HEK293 (cell line): ENCODE results near the gene RPSA.

Experiments used
- CTCF ChIA-PET: fragments of 350-600 bp; formaldehyde crosslinking; extraction: SDS; loops from one replicate; lab custom pipeline; 2021; ENCODE audit warnings: antibody characterized with exemption; lab: Yijun Ruan, JAX
- POLR2A ChIA-PET: fragments of 300-600 bp; formaldehyde crosslinking; extraction: SDS; loops from one replicate; lab custom pipeline; 2020; ENCODE audit warnings: antibody characterized with exemption, inconsistent platforms; lab: Yijun Ruan, JAX
- H3K27ac ChIP-seq: fragments of 200-500 bp; sonication (Bioruptor generic); 2 replicates; pipeline ENCODE4 v1.5.1; 2014; ENCODE audit warnings: low read depth, low read length, control low read depth, inconsistent platforms; ENCODE audit errors: extremely low read depth
- H3K36me3 ChIP-seq, 2 experiments: fragments of 200-500 bp in 1 of 2; sonication (Bioruptor generic) in 1 of 2; 1 replicate in 1 of 2; 2 replicates in 1 of 2; pipeline ENCODE4 v1.5.1; 2014 to 2017; ENCODE audit warnings: inconsistent platforms in 2 of 2, low read length in 2 of 2; ENCODE audit not compliant: control insufficient read depth in 2 of 2, insufficient read depth in 1 of 2
- H3K4me1 ChIP-seq: fragments of 200-500 bp; sonication (Bioruptor generic); 2 replicates; pipeline ENCODE4 v1.5.1; 2014; ENCODE audit warnings: mild to moderate bottlenecking, low read length, inconsistent platforms; ENCODE audit not compliant: control insufficient read depth, insufficient read depth
- H3K4me3 ChIP-seq: 2 replicates; pipeline ENCODE4 v1.5.1; 2011; ENCODE audit warnings: low read depth, mild to moderate bottlenecking, control low read depth, low read length, moderate library complexity
- H3K9me3 ChIP-seq: fragments of 200-500 bp; sonication (Bioruptor generic); 2 replicates; pipeline ENCODE4 v1.5.1; 2014; ENCODE audit warnings: low read depth, low read length, inconsistent platforms; ENCODE audit not compliant: control insufficient read depth, insufficient read depth
- FEZF1 ChIP-seq: fragments of 450-650 bp; formaldehyde crosslinking; IDR thresholded peaks from 2 replicates; pipeline ENCODE4 v1.5.1; 2016; ENCODE audit warnings: missing biosample characterization, missing genetic modification characterization
- GLI4 ChIP-seq: fragments of 450-650 bp; formaldehyde crosslinking; IDR thresholded peaks from 2 replicates; pipeline ENCODE4 v1.5.1; 2016; ENCODE audit warnings: missing biosample characterization, missing genetic modification characterization
- GLIS2 ChIP-seq: fragments of 450-650 bp; formaldehyde crosslinking; IDR thresholded peaks from 2 replicates; pipeline ENCODE4 v1.5.1; 2016; ENCODE audit warnings: missing biosample characterization, missing genetic modification characterization
- KLF8 ChIP-seq: fragments of 450-650 bp; formaldehyde crosslinking; IDR thresholded peaks from 2 replicates; pipeline ENCODE4 v1.5.1; 2016; ENCODE audit warnings: missing biosample characterization, missing genetic modification characterization
- KLF9 ChIP-seq: fragments of 450-650 bp; formaldehyde crosslinking; IDR thresholded peaks from 2 replicates; pipeline ENCODE4 v1.5.1; 2016; ENCODE audit warnings: missing biosample characterization, missing genetic modification characterization, low read depth
- MZF1 ChIP-seq: fragments of 450-650 bp; formaldehyde crosslinking; IDR thresholded peaks from 2 replicates; pipeline ENCODE4 v1.5.1; 2017; ENCODE audit warnings: missing biosample characterization, missing genetic modification characterization, borderline replicate concordance
- SALL2 ChIP-seq: fragments of 450-650 bp; formaldehyde crosslinking; IDR thresholded peaks from 2 replicates; pipeline ENCODE4 v1.5.0; 2017; ENCODE audit warnings: missing biosample characterization, mild to moderate bottlenecking, missing genetic modification characterization, borderline replicate concordance
- TRIM28 ChIP-seq: IDR thresholded peaks from 2 replicates; pipeline ENCODE4 v1.6.1; 2011; ENCODE audit warnings: low read length, control low read depth, borderline replicate concordance
- YY1 ChIP-seq: fragments of 450-650 bp; formaldehyde crosslinking; IDR thresholded peaks from 2 replicates; pipeline ENCODE4 v1.5.1; 2018; ENCODE audit warnings: missing biosample characterization, missing genetic modification characterization
- ZFP69B ChIP-seq: fragments of 450-650 bp; formaldehyde crosslinking; IDR thresholded peaks from 2 replicates; pipeline ENCODE4 v1.5.1; 2016; ENCODE audit warnings: missing biosample characterization, missing genetic modification characterization
- ZNF112 ChIP-seq: fragments of 450-650 bp; formaldehyde crosslinking; IDR thresholded peaks from 2 replicates; pipeline ENCODE4 v1.5.0; 2017; ENCODE audit warnings: missing biosample characterization, missing genetic modification characterization
- ZNF24 ChIP-seq: fragments of 450-650 bp; formaldehyde crosslinking; IDR thresholded peaks from 2 replicates; pipeline ENCODE4 v1.5.1; 2016; ENCODE audit warnings: missing biosample characterization, missing genetic modification characterization
- ZNF324 ChIP-seq: fragments of 450-650 bp; formaldehyde crosslinking; IDR thresholded peaks from 2 replicates; pipeline ENCODE4 v1.5.1; 2016; ENCODE audit warnings: missing biosample characterization, missing genetic modification characterization
- ZNF37A ChIP-seq: fragments of 450-650 bp; IDR thresholded peaks from 2 replicates; pipeline ENCODE4 v1.5.1; 2018; ENCODE audit warnings: missing biosample characterization, missing genetic modification characterization
- ZNF48 ChIP-seq: fragments of 450-650 bp; formaldehyde crosslinking; IDR thresholded peaks from 2 replicates; pipeline ENCODE4 v1.5.1; 2016; ENCODE audit warnings: missing biosample characterization, missing genetic modification characterization
- ZNF530 ChIP-seq: fragments of 450-650 bp; formaldehyde crosslinking; IDR thresholded peaks from 2 replicates; pipeline ENCODE4 v1.5.1; 2016; ENCODE audit warnings: low read depth, missing biosample characterization, missing genetic modification characterization
- ZNF548 ChIP-seq: fragments of 450-650 bp; formaldehyde crosslinking; IDR thresholded peaks from 2 replicates; pipeline ENCODE4 v1.5.1; 2016; ENCODE audit warnings: missing biosample characterization, missing genetic modification characterization
- ZNF558 ChIP-seq: fragments of 450-650 bp; formaldehyde crosslinking; IDR thresholded peaks from 2 replicates; pipeline ENCODE4 v1.5.1; 2016; ENCODE audit warnings: missing biosample characterization, missing genetic modification characterization
- ZNF610 ChIP-seq: fragments of 450-650 bp; formaldehyde crosslinking; IDR thresholded peaks from 2 replicates; pipeline ENCODE4 v1.5.1; 2016; ENCODE audit warnings: missing biosample characterization, missing genetic modification characterization, borderline replicate concordance
- ZNF701 ChIP-seq: fragments of 450-650 bp; formaldehyde crosslinking; IDR thresholded peaks from 2 replicates; pipeline ENCODE4 v1.5.1; 2016; ENCODE audit warnings: missing biosample characterization, missing genetic modification characterization
- ZNF707 ChIP-seq: fragments of 450-650 bp; formaldehyde crosslinking; IDR thresholded peaks from 2 replicates; pipeline ENCODE4 v1.5.1; 2016; ENCODE audit warnings: missing biosample characterization, missing genetic modification characterization
- ZNF785 ChIP-seq: fragments of 450-650 bp; formaldehyde crosslinking; IDR thresholded peaks from 2 replicates; pipeline ENCODE4 v1.5.1; 2016; ENCODE audit warnings: missing biosample characterization, missing genetic modification characterization
- TF ChIP-seq, protein P1 (sequence below): fragments of 450-650 bp; formaldehyde crosslinking; IDR thresholded peaks from 2 replicates; pipeline ENCODE4 v1.5.1; 2016; ENCODE audit warnings: missing biosample characterization, missing genetic modification characterization
- TF ChIP-seq, protein P2 (sequence below): fragments of 450-650 bp; formaldehyde crosslinking; IDR thresholded peaks from 2 replicates; pipeline ENCODE4 v1.5.1; 2016; ENCODE audit warnings: missing biosample characterization, missing genetic modification characterization
- TF ChIP-seq, protein P3 (sequence below): fragments of 450-650 bp; formaldehyde crosslinking; IDR thresholded peaks from 2 replicates; pipeline ENCODE4 v1.5.1; 2016; ENCODE audit warnings: missing biosample characterization, missing genetic modification characterization
- TF ChIP-seq, protein P4 (sequence below): fragments of 450-650 bp; formaldehyde crosslinking; IDR thresholded peaks from 2 replicates; pipeline ENCODE4 v1.5.0; 2017; ENCODE audit warnings: missing biosample characterization, missing genetic modification characterization, borderline replicate concordance
- TF ChIP-seq, protein P5 (sequence below): fragments of 450-650 bp; formaldehyde crosslinking; IDR thresholded peaks from 2 replicates; pipeline ENCODE4 v1.5.1; 2016; ENCODE audit warnings: missing biosample characterization, missing genetic modification characterization, low read depth

The RPSA gene

DNA sequence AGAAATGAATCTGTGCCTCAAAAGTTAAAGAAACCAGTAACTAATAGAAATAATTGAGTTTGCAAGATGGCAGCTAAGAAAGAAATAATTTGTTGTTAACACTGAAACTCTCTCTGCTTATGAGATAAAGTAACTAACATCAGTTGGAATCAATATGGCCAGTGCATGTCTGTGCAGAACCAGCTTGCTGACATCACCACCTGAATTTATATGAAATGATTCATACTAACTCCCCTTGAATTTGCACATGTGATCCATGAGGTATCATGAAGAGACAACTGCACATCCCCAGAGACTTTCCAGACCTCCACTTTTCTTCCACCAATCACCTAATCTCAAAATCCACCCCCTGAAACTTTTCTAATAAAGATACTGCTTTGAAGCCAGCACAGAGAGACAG, 33.7 kb upstream of the RPSA start:
- CTCF ChIA-PET: interaction anchor here (0.7 kb wide), 2 partner anchors 114 to 1816 kb away, joined by 3 read pairs; no protein-coding TSS in a partner anchor
- H3K4me3 ChIP-seq: no peak overlapping the region
- POLR2A ChIA-PET: no interaction called here
- H3K36me3 ChIP-seq: no peaks in the 10 kb centered on the region
- no peak overlapping the region for H3K27ac ChIP-seq
- TF ChIP-seq SALL2 (no peak), ZNF785 (tag by site-specific recombination) (no peak), ZNF48 (tag by site-specific recombination) (no peak), KLF9 (tag by site-specific recombination) (no peak), ZNF548 (tag by site-specific recombination) (no peak), ZNF701 (tag by site-specific recombination) (no peak), KLF8 (no peak), GLI4 (no peak), ZNF37A (no peak), ZNF24 (tag by site-specific recombination) (no peak), MZF1 (tag by site-specific recombination) (no peak), ZNF324 (tag by site-specific recombination) (no peak)
- TF ChIP-seq, protein P1, sequence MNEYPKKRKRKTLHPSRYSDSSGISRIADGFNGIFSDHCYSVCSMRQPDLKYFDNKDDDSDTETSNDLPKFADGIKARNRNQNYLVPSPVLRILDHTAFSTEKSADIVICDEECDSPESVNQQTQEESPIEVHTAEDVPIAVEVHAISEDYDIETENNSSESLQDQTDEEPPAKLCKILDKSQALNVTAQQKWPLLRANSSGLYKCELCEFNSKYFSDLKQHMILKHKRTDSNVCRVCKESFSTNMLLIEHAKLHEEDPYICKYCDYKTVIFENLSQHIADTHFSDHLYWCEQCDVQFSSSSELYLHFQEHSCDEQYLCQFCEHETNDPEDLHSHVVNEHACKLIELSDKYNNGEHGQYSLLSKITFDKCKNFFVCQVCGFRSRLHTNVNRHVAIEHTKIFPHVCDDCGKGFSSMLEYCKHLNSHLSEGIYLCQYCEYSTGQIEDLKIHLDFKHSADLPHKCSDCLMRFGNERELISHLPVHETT: no peak
- TF ChIP-seq, protein P2, sequence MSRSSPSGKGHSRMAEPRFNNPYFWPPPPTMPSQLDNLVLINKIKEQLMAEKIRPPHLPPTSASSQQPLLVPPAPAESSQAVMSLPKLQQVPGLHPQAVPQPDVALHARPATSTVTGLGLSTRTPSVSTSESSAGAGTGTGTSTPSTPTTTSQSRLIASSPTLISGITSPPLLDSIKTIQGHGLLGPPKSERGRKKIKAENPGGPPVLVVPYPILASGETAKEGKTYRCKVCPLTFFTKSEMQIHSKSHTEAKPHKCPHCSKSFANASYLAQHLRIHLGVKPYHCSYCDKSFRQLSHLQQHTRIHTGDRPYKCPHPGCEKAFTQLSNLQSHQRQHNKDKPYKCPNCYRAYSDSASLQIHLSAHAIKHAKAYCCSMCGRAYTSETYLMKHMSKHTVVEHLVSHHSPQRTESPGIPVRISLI: no peak
- TF ChIP-seq, protein P3, sequence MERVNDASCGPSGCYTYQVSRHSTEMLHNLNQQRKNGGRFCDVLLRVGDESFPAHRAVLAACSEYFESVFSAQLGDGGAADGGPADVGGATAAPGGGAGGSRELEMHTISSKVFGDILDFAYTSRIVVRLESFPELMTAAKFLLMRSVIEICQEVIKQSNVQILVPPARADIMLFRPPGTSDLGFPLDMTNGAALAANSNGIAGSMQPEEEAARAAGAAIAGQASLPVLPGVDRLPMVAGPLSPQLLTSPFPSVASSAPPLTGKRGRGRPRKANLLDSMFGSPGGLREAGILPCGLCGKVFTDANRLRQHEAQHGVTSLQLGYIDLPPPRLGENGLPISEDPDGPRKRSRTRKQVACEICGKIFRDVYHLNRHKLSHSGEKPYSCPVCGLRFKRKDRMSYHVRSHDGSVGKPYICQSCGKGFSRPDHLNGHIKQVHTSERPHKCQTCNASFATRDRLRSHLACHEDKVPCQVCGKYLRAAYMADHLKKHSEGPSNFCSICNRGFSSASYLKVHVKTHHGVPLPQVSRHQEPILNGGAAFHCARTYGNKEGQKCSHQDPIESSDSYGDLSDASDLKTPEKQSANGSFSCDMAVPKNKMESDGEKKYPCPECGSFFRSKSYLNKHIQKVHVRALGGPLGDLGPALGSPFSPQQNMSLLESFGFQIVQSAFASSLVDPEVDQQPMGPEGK: no peak
- H3K9me3 ChIP-seq: no peaks in the 10 kb centered on the region
- no peaks in the 10 kb centered on the region for H3K4me1 ChIP-seq

DNA sequence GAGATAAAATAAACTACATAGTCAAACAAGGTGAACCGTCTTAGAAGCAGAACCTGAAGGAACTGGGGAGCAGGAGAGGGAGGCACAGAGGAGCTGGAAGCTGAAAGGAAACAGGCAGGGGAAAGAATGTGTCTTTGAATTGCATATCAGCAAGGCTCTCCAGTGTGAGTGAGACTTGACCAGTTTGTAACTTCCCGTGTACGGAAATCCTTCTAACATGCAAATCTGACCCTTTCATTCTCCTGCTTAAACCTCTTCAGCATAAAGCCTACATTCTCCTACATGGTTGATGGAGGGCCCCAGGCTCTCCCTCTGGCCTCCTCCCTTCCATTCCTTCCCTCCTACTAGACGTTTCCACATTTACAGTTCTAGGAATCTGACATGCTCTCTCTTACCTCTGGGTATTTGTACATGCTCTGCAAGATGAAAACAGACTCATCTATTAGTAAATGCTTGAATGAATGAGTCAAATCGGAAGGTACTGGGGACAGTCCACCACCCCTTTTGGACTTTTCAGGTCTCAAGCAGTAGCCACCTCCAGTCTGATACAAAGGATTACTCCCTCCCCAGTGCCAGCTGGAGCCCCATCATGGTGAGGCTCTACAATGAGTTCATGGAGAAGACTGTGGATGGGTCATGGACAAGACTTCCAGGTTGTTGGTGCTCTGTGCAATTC, 29.4 kb upstream of the RPSA start:
- ChIA-PET POLR2A (interaction anchor here (1.2 kb wide), 1 partner anchor 85 kb away, joined by 3 read pairs; no protein-coding TSS in a partner anchor), CTCF (interaction anchor here (0.7 to 1.9 kb wide), 4 partner anchors 30 to 199 kb away, joined by 3 to 5 read pairs (median 3); no protein-coding TSS in a partner anchor)
- H3K4me1 ChIP-seq: no peaks in the 10 kb centered on the region
- H3K27ac ChIP-seq: no peak overlapping the region
- H3K4me3 ChIP-seq: no peak overlapping the region
- H3K9me3 ChIP-seq: no peaks in the 10 kb centered on the region
- H3K36me3 ChIP-seq: no peaks in the 10 kb centered on the region
- TF ChIP-seq ZNF558: no peak
- no peak for TF ChIP-seq ZNF707 (tag by site-specific recombination)
- no peak for TF ChIP-seq YY1
- TF ChIP-seq, protein P4, sequence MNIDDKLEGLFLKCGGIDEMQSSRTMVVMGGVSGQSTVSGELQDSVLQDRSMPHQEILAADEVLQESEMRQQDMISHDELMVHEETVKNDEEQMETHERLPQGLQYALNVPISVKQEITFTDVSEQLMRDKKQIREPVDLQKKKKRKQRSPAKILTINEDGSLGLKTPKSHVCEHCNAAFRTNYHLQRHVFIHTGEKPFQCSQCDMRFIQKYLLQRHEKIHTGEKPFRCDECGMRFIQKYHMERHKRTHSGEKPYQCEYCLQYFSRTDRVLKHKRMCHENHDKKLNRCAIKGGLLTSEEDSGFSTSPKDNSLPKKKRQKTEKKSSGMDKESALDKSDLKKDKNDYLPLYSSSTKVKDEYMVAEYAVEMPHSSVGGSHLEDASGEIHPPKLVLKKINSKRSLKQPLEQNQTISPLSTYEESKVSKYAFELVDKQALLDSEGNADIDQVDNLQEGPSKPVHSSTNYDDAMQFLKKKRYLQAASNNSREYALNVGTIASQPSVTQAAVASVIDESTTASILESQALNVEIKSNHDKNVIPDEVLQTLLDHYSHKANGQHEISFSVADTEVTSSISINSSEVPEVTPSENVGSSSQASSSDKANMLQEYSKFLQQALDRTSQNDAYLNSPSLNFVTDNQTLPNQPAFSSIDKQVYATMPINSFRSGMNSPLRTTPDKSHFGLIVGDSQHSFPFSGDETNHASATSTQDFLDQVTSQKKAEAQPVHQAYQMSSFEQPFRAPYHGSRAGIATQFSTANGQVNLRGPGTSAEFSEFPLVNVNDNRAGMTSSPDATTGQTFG: no peak
- no peak for TF ChIP-seq FEZF1 (tag by site-specific recombination)
- TF ChIP-seq GLIS2: no peak
- TF ChIP-seq, protein P5, sequence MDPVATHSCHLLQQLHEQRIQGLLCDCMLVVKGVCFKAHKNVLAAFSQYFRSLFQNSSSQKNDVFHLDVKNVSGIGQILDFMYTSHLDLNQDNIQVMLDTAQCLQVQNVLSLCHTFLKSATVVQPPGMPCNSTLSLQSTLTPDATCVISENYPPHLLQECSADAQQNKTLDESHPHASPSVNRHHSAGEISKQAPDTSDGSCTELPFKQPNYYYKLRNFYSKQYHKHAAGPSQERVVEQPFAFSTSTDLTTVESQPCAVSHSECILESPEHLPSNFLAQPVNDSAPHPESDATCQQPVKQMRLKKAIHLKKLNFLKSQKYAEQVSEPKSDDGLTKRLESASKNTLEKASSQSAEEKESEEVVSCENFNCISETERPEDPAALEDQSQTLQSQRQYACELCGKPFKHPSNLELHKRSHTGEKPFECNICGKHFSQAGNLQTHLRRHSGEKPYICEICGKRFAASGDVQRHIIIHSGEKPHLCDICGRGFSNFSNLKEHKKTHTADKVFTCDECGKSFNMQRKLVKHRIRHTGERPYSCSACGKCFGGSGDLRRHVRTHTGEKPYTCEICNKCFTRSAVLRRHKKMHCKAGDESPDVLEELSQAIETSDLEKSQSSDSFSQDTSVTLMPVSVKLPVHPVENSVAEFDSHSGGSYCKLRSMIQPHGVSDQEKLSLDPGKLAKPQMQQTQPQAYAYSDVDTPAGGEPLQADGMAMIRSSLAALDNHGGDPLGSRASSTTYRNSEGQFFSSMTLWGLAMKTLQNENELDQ: no peak
- no peak for TF ChIP-seq ZNF112 (tag by site-specific recombination)
- TF ChIP-seq ZFP69B (tag by site-specific recombination): no peak
- TF ChIP-seq TRIM28: no peak
- TF ChIP-seq ZNF610: no peak
- TF ChIP-seq ZNF530 (tag by site-specific recombination): no peak
